ENCODE measurements around the gene TTC21A. TPM values are rescaled to one million over a fixed set of nuclear protein-coding genes. Genes with fewer than 3 reads are reported as not detected.
"Not testable (repeated sequence)": the region's sequence is repeated elsewhere in the genome, so short reads cannot be mapped to it uniquely, and the experiment has no call there.

TTC21A gene
- total RNA-seq, 1 donor = 3.8 TPM

- no peak for TF ChIP-seq CTCF (IDR thresholded peaks at IDR 0.05; ENCODE audit: insufficient read depth, low read length)
- DNase-seq (ENCODE audit: low read depth) = no peak
Measured at GRCh38 chr3:39170461-39170860, 63.0 kb downstream of the TTC21A start.

GRCh38 chr3:39170877-39171276 is 63.4 kb downstream of the TTC21A start:
- DNase-seq (ENCODE audit: low read depth); H3K4me3 ChIP-seq (ENCODE audit: low read depth, low read length): not testable (repeated sequence)

More at GRCh38 chr3:39170461-39170860, 63.0 kb downstream of the TTC21A start:
- H3K4me3 ChIP-seq (ENCODE audit: low read depth, low read length) = no peak overlapping the region

- H3K4me3 ChIP-seq (ENCODE audit: low read depth, low read length) = no peak overlapping the region
- no peak for DNase-seq (ENCODE audit: low read depth)
- TF ChIP-seq CTCF (IDR thresholded peaks at IDR 0.05; ENCODE audit: insufficient read depth, low read length) = no peak
Measured at GRCh38 chr3:39171860-39172259, 64.4 kb downstream of the TTC21A start.

- TF ChIP-seq CTCF (IDR thresholded peaks at IDR 0.05; ENCODE audit: insufficient read depth, low read length) = no peak
- no peak overlapping the region for H3K4me3 ChIP-seq (ENCODE audit: low read depth, low read length)
- DNase-seq (ENCODE audit: low read depth) = no peak
Measured at GRCh38 chr3:39173318-39174125, 66.0 kb downstream of the TTC21A start.

- no peak for DNase-seq (ENCODE audit: low read depth)
- TF ChIP-seq CTCF (IDR thresholded peaks at IDR 0.05; ENCODE audit: insufficient read depth, low read length) = no peak
- H3K4me3 ChIP-seq (ENCODE audit: low read depth, low read length) = no peak overlapping the region
Measured at GRCh38 chr3:39176025-39176714, 68.7 kb downstream of the TTC21A start.

- H3K4me3 ChIP-seq (ENCODE audit: low read depth, low read length) = peak overlapping the region; percentile 63
- no peak for TF ChIP-seq CTCF (IDR thresholded peaks at IDR 0.05; ENCODE audit: insufficient read depth, low read length)
- peak; percentile 97 for DNase-seq (ENCODE audit: low read depth)
Measured at GRCh38 chr3:39177708-39178332, 70.3 kb downstream of the TTC21A start.

- no peak overlapping the region for H3K4me3 ChIP-seq (ENCODE audit: low read depth, low read length)
- DNase-seq (ENCODE audit: low read depth) = peak; percentile 25
Measured at GRCh38 chr3:39178553-39178952, 71.1 kb downstream of the TTC21A start.

More at GRCh38 chr3:39178553-39178952, 71.1 kb downstream of the TTC21A start:
- TF ChIP-seq CTCF (IDR thresholded peaks at IDR 0.05; ENCODE audit: insufficient read depth, low read length) = no peak
